HG03457 (cell line): ENCODE measurements around the gene MAPRE3.
A peak's percentile ranks its signal among the peaks of the same experiment; 100 is the strongest.

ENCODE experiments used
- ATAC-seq: cut with Tn5 transposase; IDR thresholded peaks from one replicate; pipeline ENCODE4 v1.9.1; 2021; ENCODE audit warnings: moderate number of reproducible peaks; ENCODE audit not compliant: unreplicated experiment

Gene MAPRE3

GRCh38 chr2:27010139-27010538 lies 39.7 kb downstream of the MAPRE3 start:
- no peak for ATAC-seq

- ATAC-seq: no peak
Observed at GRCh38 chr2:27013738-27014137, 43.3 kb downstream of the MAPRE3 start.

GRCh38 chr2:27014771-27015433 lies 44.5 kb downstream of the MAPRE3 start:
- ATAC-seq: no peak

GRCh38 chr2:27016801-27017325 lies 46.4 kb downstream of the MAPRE3 start:
- ATAC-seq: no peak

- no peak for ATAC-seq
Observed at GRCh38 chr2:27018142-27018541, 47.7 kb downstream of the MAPRE3 start.

GRCh38 chr2:27019459-27019858 lies 49.0 kb downstream of the MAPRE3 start:
- no peak for ATAC-seq

- no peak for ATAC-seq
Observed at GRCh38 chr2:27019931-27020855, 49.8 kb downstream of the MAPRE3 start.

- no peak for ATAC-seq
Observed at GRCh38 chr2:27021253-27022049, 51.0 kb downstream of the MAPRE3 start.

GRCh38 chr2:27023740-27024139 lies 53.3 kb downstream of the MAPRE3 start:
- no peak for ATAC-seq

GRCh38 chr2:27024188-27024587 lies 53.8 kb downstream of the MAPRE3 start:
- no peak for ATAC-seq

GRCh38 chr2:27024812-27025211 lies 54.4 kb downstream of the MAPRE3 start:
- ATAC-seq: no peak

GRCh38 chr2:27025281-27025800 lies 54.9 kb downstream of the MAPRE3 start:
- ATAC-seq: no peak

GRCh38 chr2:27025861-27026851 lies 55.7 kb downstream of the MAPRE3 start:
- ATAC-seq: no peak

- no peak for ATAC-seq
Observed at GRCh38 chr2:27027211-27027651, 56.8 kb downstream of the MAPRE3 start.

- ATAC-seq: no peak
Observed at GRCh38 chr2:27029051-27029450, 58.6 kb downstream of the MAPRE3 start.

GRCh38 chr2:27032495-27033252 lies 62.2 kb downstream of the MAPRE3 start, which contains the start of gene TMEM214:
TMEM214 (plus strand) TSS chr2:27032965; CDS start chr2:27033016, 51 bp downstream.
- ATAC-seq: peak; percentile 88

- no peak for ATAC-seq
Observed at GRCh38 chr2:27033253-27033852, 62.9 kb downstream of the MAPRE3 start.

- no peak for ATAC-seq
Observed at GRCh38 chr2:27038012-27038411, 67.6 kb downstream of the MAPRE3 start.
